Mesenchymal stem cell (in vitro differentiated cells and primary cell): ENCODE data around the gene GOLM1.

Experiments used
- DNase-seq: peaks from one replicate; pipeline ENCODE4 v3.0.0-alpha.2; 2013
- H2AFZ ChIP-seq: one replicate; pipeline ENCODE4 v1.6.1; 2013; ENCODE audit warnings: low read depth, mild to moderate bottlenecking, control low read depth, inconsistent platforms, low read length, moderate library complexity
- H2AK5ac ChIP-seq: 2 replicates; pipeline ENCODE4 v1.6.1; 2013; ENCODE audit warnings: low read length, moderate library complexity, mild to moderate bottlenecking, inconsistent platforms; ENCODE audit not compliant: severe bottlenecking
- H2BK120ac ChIP-seq: one replicate; pipeline ENCODE4 v1.6.1; 2013; ENCODE audit warnings: low read depth, mild to moderate bottlenecking, inconsistent platforms, low read length, moderate library complexity
- H2BK12ac ChIP-seq, 2 experiments: one replicate each; pipeline ENCODE4 v1.6.1; 2013; ENCODE audit warnings: inconsistent platforms in 2 of 2, low read length in 2 of 2, mild to moderate bottlenecking in 2 of 2, moderate library complexity in 2 of 2, control low read depth in 1 of 2
- H2BK15ac ChIP-seq: one replicate; pipeline ENCODE4 v1.6.1; 2013; ENCODE audit warnings: mild to moderate bottlenecking, low read depth, inconsistent platforms; ENCODE audit not compliant: poor library complexity, severe bottlenecking
- H2BK5ac ChIP-seq: 2 replicates; pipeline ENCODE4 v1.6.1; 2013; ENCODE audit warnings: low read depth, mild to moderate bottlenecking, low read length, control low read depth, inconsistent platforms; ENCODE audit not compliant: poor library complexity, severe bottlenecking
- H3K14ac ChIP-seq, 2 experiments: one replicate each; pipeline ENCODE4 v1.6.1; 2013; ENCODE audit warnings: inconsistent platforms in 2 of 2, low read length in 2 of 2, control low read depth in 1 of 2, mild to moderate bottlenecking in 1 of 2, moderate library complexity in 1 of 2
- H3K18ac ChIP-seq, 2 experiments: one replicate each; pipeline ENCODE4 v1.6.1; 2013; ENCODE audit warnings: inconsistent platforms in 2 of 2, low read length in 2 of 2, control low read depth in 1 of 2, low read depth in 1 of 2, mild to moderate bottlenecking in 1 of 2
- H3K23ac ChIP-seq, 2 experiments: one replicate each; pipeline ENCODE4 v1.6.1; 2013; ENCODE audit warnings: inconsistent platforms in 2 of 2, low read length in 2 of 2, mild to moderate bottlenecking in 2 of 2, moderate library complexity in 2 of 2, control low read depth in 1 of 2
- H3K27ac ChIP-seq: 2 replicates; pipeline ENCODE4 v1.5.1; 2013; ENCODE audit warnings: mild to moderate bottlenecking, moderate library complexity, low read length, control low read depth, inconsistent platforms; ENCODE audit not compliant: poor library complexity, severe bottlenecking
- H3K27me3 ChIP-seq, 2 experiments: 2 replicates each; pipeline versions ENCODE4 v1.6.1 to v1.7.0; 2013; ENCODE audit warnings: low read length in 2 of 2, mild to moderate bottlenecking in 2 of 2, moderate library complexity in 2 of 2, control low read depth in 1 of 2, inconsistent platforms in 1 of 2; ENCODE audit not compliant: control insufficient read depth in 1 of 2, insufficient read depth in 1 of 2
- H3K36me3 ChIP-seq, 2 experiments: 2 replicates each; pipeline versions ENCODE4 v1.6.1 to v1.7.0; 2013; ENCODE audit warnings: low read length in 2 of 2, control low read depth in 1 of 2, inconsistent platforms in 1 of 2, low read depth in 1 of 2, mild to moderate bottlenecking in 1 of 2; ENCODE audit not compliant: insufficient read depth in 2 of 2, control insufficient read depth in 1 of 2
- H3K4ac ChIP-seq, 2 experiments: one replicate each; pipeline ENCODE4 v1.6.1; 2013; ENCODE audit warnings: inconsistent platforms in 2 of 2, low read length in 2 of 2, mild to moderate bottlenecking in 2 of 2, moderate library complexity in 2 of 2, control low read depth in 1 of 2, low read depth in 1 of 2
- H3K4me1 ChIP-seq: 2 replicates; pipeline ENCODE4 v1.6.1; 2013; ENCODE audit warnings: low read depth, low read length, control low read depth; ENCODE audit not compliant: control insufficient read depth, insufficient read depth
- H3K4me2 ChIP-seq: 2 replicates; pipeline ENCODE4 v1.6.1; 2013; ENCODE audit warnings: low read length, mild to moderate bottlenecking, inconsistent platforms; ENCODE audit not compliant: poor library complexity, severe bottlenecking
- H3K4me3 ChIP-seq, 2 experiments: 2 replicates each; pipeline versions ENCODE4 v1.5.1 to v1.7.0; 2013; ENCODE audit warnings: low read length in 2 of 2, mild to moderate bottlenecking in 2 of 2, control low read depth in 1 of 2, low read depth in 1 of 2; ENCODE audit not compliant: insufficient read depth in 1 of 2
- H3K79me1 ChIP-seq: replicated peaks from 2 replicates; pipeline ENCODE4 v1.6.1; 2013; ENCODE audit warnings: mild to moderate bottlenecking, control low read depth, low read length, inconsistent platforms; ENCODE audit not compliant: poor library complexity, severe bottlenecking
- H3K9ac ChIP-seq: 2 replicates; pipeline ENCODE4 v1.7.0; 2013; ENCODE audit warnings: mild to moderate bottlenecking, low read length, moderate library complexity
- H3K9me3 ChIP-seq: 2 replicates; pipeline ENCODE4 v1.7.0; 2013; ENCODE audit warnings: mild to moderate bottlenecking, low read length; ENCODE audit not compliant: control insufficient read depth
- H4K8ac ChIP-seq: one replicate; pipeline ENCODE4 v1.6.1; 2013; ENCODE audit warnings: inconsistent platforms, mild to moderate bottlenecking, low read length, moderate library complexity
- H4K91ac ChIP-seq: one replicate; pipeline ENCODE4 v1.6.1; 2013; ENCODE audit warnings: mild to moderate bottlenecking, low read length, inconsistent platforms
- WGBS: methylation state at CpG from one replicate; pipeline ENCODE4 v1.1.7; 2013; ENCODE audit warnings: mixed read lengths; 5-methylcytosine and 5-hydroxymethylcytosine counted together

The GOLM1 gene

DNA sequence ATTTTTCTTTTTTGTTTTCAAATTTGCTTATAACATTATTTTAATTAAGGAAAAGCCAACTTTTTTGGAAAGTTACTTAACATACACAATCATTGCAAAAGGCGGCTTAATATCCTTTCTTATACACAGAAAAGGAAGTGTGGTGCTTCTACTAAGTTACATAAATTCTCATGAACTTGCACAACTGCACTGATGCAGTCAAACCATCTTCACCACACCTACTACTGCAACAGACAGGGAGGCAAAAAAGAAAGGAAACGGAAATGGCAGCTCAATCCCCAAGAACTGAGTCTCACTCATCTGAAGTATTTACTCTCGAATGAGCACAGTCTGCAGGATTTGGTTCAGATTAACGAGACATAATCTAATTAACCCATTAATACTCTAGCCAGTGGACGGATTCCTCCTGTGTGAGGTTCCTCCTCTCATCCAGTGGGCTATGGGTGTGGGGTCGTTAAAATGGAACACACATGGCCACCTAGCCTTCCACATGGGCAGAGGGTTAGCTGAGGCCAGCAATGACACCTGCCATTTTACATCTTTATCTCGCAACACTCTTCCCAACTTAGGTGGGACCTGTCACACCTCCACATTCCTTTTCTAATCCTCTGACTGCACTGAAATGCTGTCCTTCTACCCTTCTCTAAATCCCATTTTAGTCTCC lies 30.0 kb downstream of the GOLM1 start:
- H3K9ac ChIP-seq = no peak overlapping the region
- H3K27me3 ChIP-seq = no peaks in the 10 kb centered on the region
- H4K91ac ChIP-seq = no peak overlapping the region
- no peak overlapping the region for H3K18ac ChIP-seq
- H3K36me3 ChIP-seq = peaks cover 0 to 10% of the 10 kb centered on the region in 2 experiments
- no peak for DNase-seq
- H2AK5ac ChIP-seq = no peak overlapping the region
- no peak overlapping the region for H3K4me3 ChIP-seq
- no peak overlapping the region for H3K14ac ChIP-seq
- no peak overlapping the region for H3K27ac ChIP-seq
- no peak overlapping the region for H2BK12ac ChIP-seq
- H3K4me1 ChIP-seq = peaks cover 5% of the 10 kb centered on the region
- H2AFZ ChIP-seq = no peak overlapping the region
- H3K79me1 ChIP-seq = peaks cover 14% of the 10 kb centered on the region
- H3K9me3 ChIP-seq = no peaks in the 10 kb centered on the region
- H3K23ac ChIP-seq = no peak overlapping the region
- no peak overlapping the region for H3K4me2 ChIP-seq
- H2BK5ac ChIP-seq = no peak overlapping the region
- H2BK120ac ChIP-seq = no peak overlapping the region
- H2BK15ac ChIP-seq = no peak overlapping the region
- H4K8ac ChIP-seq = no peak overlapping the region
- H3K4ac ChIP-seq = no peak overlapping the region
- 93% methylated on average over 7 of the region's 7 CpGs for WGBS

DNA sequence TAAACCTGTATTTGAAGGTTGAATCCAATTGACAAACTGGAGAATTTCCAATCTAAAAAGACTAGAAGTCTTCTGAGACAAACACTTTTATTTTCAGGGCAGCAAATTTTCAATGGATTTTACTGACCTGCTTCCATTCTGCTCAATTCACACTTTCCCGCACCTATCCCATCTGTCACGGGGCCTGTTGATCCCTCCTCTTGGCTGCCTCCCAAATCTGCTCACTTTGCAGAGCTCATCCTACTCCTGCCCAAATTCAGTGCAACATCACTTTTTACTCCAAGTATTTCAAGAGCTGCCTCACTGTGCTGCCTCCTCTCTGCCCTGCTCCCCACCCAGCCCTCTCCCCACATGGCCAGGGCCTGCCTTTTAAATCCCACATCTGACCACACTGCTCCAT lies 35.1 kb downstream of the GOLM1 start:
- Histone ChIP-seq H3K27me3 (no peaks in the 10 kb centered on the region), H2BK120ac (no peak overlapping the region), H3K27ac (no peak overlapping the region), H2BK15ac (no peak overlapping the region), H3K4ac (no peak overlapping the region), H2AFZ (no peak overlapping the region), H3K4me1 (peaks cover 19% of the 10 kb centered on the region), H4K91ac (no peak overlapping the region), H3K36me3 (peaks cover 0 to 17% of the 10 kb centered on the region in 2 experiments), H3K14ac (no peak overlapping the region), H3K4me3 (no peak overlapping the region), H2AK5ac (no peak overlapping the region), H3K23ac (no peak overlapping the region), H3K9me3 (no peaks in the 10 kb centered on the region), H3K18ac (no peak overlapping the region), H2BK5ac (no peak overlapping the region), H2BK12ac (no peak overlapping the region), H3K79me1 (peaks cover 35% of the 10 kb centered on the region), H4K8ac (peak overlapping the region; percentile 27), H3K4me2 (no peak overlapping the region), H3K9ac (no peak overlapping the region)
- 98% methylated on average over 2 of the region's 2 CpGs for WGBS
- DNase-seq = no peak

DNA sequence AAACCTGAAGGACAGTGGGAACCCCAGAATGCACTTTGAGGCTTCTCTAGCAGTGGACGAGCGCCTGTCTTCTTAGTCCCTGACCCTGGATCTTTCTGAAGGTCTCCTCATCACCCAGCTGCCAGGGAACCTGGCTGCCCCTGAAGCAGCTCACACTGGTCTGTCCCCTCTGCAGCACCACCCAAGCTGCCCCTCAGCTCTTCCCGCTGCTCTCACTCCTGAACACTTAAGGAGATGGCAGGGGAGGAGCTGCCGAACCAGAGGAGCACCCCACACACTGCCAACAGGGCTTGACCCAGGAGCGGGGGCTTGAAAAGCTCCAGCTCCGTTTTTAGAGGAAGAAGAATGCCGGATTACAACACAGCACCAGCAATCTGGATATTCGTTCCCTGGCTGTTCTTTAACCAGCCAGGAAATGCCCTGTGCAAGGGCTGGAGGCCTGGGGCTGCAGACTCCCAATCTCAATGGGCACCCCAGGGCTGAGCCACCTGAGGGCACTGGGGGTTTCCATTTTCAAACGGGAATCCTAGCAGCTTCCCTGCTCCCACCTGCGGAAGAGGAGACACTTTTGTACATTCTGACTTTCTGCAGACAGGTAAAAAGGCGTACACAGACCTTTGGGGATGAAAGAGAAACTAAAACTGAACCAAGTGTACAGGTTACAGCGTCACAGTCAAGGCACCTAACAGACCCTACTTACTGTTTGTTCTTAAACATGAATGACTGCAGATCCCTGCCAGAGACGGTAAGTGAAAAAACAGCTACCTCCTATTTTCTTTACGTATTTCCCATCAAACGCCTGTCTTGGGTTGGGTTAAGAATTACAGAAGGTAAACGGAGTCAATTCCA lies 36.3 kb downstream of the GOLM1 start:
- Histone ChIP-seq H3K23ac (no peak overlapping the region), H3K4me3 (no peak overlapping the region), H4K91ac (no peak overlapping the region), H3K4me1 (peaks cover 19% of the 10 kb centered on the region), H3K27ac (no peak overlapping the region), H2BK5ac (no peak overlapping the region), H2BK12ac (no peak overlapping the region), H2BK15ac (no peak overlapping the region), H2AFZ (no peak overlapping the region), H2AK5ac (no peak overlapping the region), H3K9ac (no peak overlapping the region), H3K4ac (no peak overlapping the region), H3K27me3 (no peaks in the 10 kb centered on the region), H3K36me3 (peaks cover 0 to 17% of the 10 kb centered on the region in 2 experiments), H3K14ac (no peak overlapping the region), H3K79me1 (peaks cover 34% of the 10 kb centered on the region), H3K4me2 (peak overlapping the region; percentile 30), H2BK120ac (no peak overlapping the region), H4K8ac (no peak overlapping the region), H3K18ac (no peak overlapping the region), H3K9me3 (no peaks in the 10 kb centered on the region)
- 87% methylated on average over 15 of the region's 16 CpGs for WGBS
- no peak for DNase-seq

DNA sequence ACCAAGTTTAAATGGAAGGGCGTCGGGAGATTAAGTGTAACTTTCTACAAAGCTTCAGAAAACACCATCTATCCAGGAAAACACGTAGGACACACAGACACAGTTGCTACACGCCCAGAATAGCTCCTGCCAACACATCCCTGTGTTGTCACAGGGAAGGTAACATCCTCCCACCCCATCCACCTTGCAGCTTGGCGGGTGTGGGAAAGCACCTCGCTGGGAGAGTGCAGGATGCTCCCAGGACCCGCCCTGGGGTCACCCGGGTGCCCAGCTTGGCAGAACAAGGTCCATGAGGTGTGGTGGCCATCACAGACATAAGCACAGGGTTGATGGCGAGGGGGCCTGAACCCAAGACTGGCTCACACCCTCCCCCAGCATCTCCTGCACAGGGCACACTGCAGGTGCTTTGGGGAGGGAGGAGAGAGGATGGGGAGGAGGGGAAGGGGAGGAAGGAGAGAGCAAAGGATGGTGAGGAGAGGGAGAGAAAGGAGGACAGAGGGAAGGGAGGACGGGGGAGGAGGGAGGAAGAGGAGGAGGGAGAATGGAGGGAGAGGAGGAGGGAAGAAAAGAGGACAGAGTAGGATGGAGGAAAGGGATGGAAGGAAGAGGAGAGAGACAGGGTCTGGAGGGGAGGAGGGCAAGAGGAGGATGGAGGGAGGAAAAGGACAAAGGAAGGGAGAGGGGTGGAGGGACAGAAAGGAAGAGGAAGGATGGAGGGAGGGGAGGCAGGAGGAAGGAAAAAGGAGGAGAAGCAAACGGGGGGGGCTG lies 37.2 kb downstream of the GOLM1 start:
- Histone ChIP-seq H3K27ac (no peak overlapping the region), H3K4me2 (no peak overlapping the region), H3K14ac (no peak overlapping the region), H3K36me3 (peaks cover 0 to 22% of the 10 kb centered on the region in 2 experiments), H2BK120ac (no peak overlapping the region), H3K4me3 (no peak overlapping the region), H4K91ac (no peak overlapping the region), H2BK15ac (no peak overlapping the region), H4K8ac (peak overlapping the region; percentile 24), H3K9ac (no peak overlapping the region), H2BK12ac (no peak overlapping the region), H3K4ac (no peak overlapping the region), H3K23ac (no peak overlapping the region), H2AK5ac (no peak overlapping the region), H3K9me3 (no peaks in the 10 kb centered on the region), H3K27me3 (no peaks in the 10 kb centered on the region), H2AFZ (no peak overlapping the region), H3K18ac (no peak overlapping the region), H3K4me1 (peaks cover 21% of the 10 kb centered on the region), H3K79me1 (peaks cover 36% of the 10 kb centered on the region), H2BK5ac (no peak overlapping the region)
- no peak for DNase-seq
- WGBS = 91% methylated on average over 11 of the region's 11 CpGs
